ENCODE data around the gene SPATS2. TPM values are rescaled to one million over a fixed set of nuclear protein-coding genes. Genes with fewer than 3 reads are reported as not detected.

Gene SPATS2
- total RNA-seq, 1 donor from 2014 or later, result 29.9 TPM

DNA sequence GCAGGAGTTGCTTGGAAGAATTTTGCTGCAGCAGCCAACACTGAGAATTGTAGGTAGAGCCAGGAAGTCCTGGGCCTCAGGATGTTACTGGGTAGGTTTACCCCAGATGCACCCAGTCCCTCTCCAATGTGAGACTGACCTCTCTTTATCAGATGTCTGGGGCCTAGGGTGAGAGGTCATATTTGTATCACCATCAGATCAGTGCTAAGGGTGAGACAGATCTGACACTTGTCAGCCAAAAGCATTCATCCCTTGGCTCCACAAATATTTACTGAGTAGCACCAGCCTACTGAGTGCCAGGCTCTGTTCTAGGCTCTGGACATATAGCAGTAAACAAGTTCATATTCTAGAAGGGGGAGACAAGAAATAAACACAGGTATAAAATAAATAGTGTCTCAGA lies 39.9 kb upstream of the SPATS2 start:
- DNase-seq (ENCODE audit: low read depth), result no peak
- H3K4me3 ChIP-seq (ENCODE audit: low read depth, low read length), result no peak overlapping the region
- TF ChIP-seq, protein P1, sequence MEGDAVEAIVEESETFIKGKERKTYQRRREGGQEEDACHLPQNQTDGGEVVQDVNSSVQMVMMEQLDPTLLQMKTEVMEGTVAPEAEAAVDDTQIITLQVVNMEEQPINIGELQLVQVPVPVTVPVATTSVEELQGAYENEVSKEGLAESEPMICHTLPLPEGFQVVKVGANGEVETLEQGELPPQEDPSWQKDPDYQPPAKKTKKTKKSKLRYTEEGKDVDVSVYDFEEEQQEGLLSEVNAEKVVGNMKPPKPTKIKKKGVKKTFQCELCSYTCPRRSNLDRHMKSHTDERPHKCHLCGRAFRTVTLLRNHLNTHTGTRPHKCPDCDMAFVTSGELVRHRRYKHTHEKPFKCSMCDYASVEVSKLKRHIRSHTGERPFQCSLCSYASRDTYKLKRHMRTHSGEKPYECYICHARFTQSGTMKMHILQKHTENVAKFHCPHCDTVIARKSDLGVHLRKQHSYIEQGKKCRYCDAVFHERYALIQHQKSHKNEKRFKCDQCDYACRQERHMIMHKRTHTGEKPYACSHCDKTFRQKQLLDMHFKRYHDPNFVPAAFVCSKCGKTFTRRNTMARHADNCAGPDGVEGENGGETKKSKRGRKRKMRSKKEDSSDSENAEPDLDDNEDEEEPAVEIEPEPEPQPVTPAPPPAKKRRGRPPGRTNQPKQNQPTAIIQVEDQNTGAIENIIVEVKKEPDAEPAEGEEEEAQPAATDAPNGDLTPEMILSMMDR (conservative IDR thresholded peaks at IDR 0.05; ENCODE audit: low read depth, low read length), result no peak

DNA sequence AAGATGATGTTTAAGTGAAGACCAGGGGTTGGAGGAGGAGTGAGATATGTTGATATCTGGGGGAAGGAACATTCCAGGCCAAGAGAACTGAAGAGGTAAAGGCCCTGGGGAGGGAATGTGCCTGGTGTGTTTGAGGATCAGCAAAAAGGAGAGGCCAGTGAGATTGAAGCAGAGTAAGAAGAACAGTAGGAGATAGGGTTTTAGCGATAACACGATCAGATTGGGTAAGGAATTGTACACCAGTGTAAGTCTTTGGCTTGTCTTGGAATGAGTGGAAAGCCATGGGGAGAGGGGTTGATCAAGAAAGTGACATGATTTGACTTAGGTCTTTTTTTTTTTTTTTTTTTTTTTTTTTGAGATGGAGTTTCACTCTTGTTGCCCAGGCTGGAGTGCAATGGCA lies 39.4 kb upstream of the SPATS2 start:
- no peak for DNase-seq (ENCODE audit: low read depth)
- no peak overlapping the region for H3K4me3 ChIP-seq (ENCODE audit: low read depth, low read length)
- TF ChIP-seq, protein P1 (conservative IDR thresholded peaks at IDR 0.05; ENCODE audit: low read depth, low read length), result no peak

DNA sequence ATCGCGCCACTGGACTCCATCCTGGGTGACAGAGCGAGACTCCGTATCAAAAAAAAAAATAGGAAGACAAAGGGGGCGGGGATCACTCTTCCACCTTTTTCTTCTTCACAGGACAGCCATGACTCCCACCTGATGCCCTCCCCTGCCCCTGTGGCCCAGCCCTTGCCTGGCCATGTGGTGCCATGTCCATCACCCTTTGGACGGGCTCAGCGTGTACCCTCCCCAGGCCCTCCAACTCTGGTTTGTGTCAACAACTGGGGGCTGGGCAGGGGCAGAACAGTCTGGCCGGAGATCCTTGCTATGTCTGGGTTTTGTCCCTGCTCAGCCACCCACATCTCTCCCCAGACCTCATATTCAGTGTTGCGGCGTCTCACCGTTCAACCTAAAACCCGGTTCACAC lies 38.4 kb upstream of the SPATS2 start:
- no peak overlapping the region for H3K4me3 ChIP-seq (ENCODE audit: low read depth, low read length)
- DNase-seq (ENCODE audit: low read depth), result no peak
- TF ChIP-seq, protein P1 (conservative IDR thresholded peaks at IDR 0.05; ENCODE audit: low read depth, low read length), result no peak

DNA sequence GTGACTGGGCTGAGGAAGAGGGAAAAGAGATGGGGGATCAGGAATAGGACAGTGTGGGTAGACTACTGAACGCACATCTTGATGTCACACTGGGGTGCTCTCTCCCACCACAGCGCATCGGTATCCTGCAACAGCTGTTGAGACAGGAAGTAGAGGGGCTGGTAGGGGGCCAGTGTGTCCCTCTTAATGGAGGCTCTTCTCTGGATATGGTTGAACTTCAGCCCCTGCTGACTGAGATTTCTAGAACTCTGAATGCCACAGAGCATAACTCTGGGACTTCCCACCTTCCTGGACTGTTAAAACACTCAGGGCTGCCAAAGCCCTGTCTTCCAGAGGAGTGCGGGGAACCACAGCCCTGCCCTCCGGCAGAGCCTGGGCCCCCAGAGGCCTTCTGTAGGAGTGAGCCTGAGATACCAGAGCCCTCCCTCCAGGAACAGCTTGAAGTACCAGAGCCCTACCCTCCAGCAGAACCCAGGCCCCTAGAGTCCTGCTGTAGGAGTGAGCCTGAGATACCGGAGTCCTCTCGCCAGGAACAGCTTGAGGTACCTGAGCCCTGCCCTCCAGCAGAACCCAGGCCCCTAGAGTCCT lies 37.1 kb upstream of the SPATS2 start:
- no peak for DNase-seq (ENCODE audit: low read depth)
- TF ChIP-seq, protein P1 (conservative IDR thresholded peaks at IDR 0.05; ENCODE audit: low read depth, low read length), result no peak
- H3K4me3 ChIP-seq (ENCODE audit: low read depth, low read length), result no peak overlapping the region

DNA sequence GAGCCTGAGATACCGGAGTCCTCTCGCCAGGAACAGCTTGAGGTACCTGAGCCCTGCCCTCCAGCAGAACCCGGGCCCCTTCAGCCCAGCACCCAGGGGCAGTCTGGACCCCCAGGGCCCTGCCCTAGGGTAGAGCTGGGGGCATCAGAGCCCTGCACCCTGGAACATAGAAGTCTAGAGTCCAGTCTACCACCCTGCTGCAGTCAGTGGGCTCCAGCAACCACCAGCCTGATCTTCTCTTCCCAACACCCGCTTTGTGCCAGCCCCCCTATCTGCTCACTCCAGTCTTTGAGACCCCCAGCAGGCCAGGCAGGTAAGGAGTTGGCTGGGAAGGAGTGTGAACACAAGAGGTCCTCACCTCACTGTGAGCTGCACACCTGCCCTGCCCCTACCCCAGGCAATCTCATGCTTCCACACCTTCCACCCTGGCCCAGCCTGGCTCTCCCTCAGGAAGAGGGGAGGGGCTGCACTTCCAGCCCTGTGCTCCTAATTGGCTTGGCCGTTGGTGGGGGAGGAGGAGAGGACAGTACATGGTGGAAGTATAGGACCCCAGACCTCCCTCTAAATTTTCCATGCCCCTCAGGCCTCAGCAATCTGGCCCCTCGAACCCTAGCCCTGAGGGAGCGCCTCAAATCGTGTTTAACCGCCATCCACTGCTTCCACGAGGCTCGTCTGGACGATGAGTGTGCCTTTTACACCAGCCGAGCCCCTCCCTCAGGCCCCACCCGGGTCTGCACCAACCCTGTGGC lies 36.5 kb upstream of the SPATS2 start:
- no peak overlapping the region for H3K4me3 ChIP-seq (ENCODE audit: low read depth, low read length)
- no peak for DNase-seq (ENCODE audit: low read depth)
- TF ChIP-seq, protein P1 (conservative IDR thresholded peaks at IDR 0.05; ENCODE audit: low read depth, low read length), result no peak

DNA sequence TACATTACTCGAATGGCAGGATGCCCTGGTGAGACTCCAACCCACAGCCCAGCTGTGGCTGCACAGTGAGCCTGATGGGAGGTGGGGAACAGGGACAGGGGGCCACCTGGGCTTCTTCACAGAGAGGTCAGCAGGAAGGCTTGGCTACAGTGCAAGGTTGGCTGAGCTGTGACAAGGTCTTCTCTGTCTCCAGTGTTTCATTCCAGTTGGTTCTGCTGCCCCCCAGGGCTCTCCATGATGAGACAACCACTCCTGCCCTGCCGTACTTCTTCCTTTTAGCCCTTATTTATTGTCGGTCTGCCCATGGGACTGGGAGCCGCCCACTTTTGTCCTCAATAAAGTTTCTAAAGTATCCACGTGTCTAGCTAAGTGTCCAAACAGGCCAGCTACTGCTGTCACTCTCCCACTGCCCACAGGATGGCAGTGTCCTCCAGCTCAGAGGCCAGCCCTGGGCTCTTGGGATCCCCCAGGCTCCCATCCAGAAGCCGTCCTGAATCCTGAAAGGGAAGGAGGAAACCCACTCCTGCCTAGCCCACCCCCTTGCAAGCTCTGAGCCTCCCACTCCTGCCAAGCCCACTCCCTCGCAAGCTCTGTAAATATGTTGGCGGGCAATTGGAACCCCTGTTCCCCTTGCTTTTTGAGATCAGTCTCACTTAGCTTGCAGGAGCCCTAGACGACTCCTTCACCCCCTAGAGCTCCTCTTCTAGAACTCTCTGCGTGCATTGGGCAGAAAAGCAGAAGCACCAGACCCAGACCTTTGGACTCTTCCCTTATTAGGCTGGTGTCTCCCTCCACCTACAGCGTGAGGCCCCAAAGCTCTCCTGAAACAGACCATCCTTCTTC lies 35.7 kb upstream of the SPATS2 start:
- no peak overlapping the region for H3K4me3 ChIP-seq (ENCODE audit: low read depth, low read length)
- DNase-seq (ENCODE audit: low read depth), result no peak
- TF ChIP-seq, protein P1 (conservative IDR thresholded peaks at IDR 0.05; ENCODE audit: low read depth, low read length), result peak; percentile 91
